DMS153 (cell line): ENCODE data around the gene CASKIN2.

Experiments used
- DNase-seq: peaks from one replicate; lab custom pipeline; 2025; lab: John Stamatoyannopoulos, UW

The CASKIN2 gene

DNA sequence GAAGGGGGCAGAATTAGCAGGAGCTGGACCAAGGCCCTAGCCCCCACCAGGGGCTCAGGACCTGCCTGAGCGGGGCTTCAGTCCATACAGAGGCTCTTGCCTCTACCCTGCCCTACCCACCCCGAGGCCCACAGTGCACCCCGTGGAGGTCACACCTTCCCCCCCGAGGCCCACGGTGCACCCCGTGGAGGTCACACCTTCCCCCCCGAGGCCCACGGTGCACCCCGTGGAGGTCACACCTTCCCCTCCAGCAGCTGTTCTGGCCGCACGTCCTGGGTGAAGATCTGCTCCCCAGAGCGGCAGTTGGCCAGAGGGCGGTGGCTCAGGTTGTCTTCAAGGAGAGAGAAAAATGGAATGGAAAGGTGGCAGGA is 11.4 kb downstream of the CASKIN2 start:
- no peak for DNase-seq

DNA sequence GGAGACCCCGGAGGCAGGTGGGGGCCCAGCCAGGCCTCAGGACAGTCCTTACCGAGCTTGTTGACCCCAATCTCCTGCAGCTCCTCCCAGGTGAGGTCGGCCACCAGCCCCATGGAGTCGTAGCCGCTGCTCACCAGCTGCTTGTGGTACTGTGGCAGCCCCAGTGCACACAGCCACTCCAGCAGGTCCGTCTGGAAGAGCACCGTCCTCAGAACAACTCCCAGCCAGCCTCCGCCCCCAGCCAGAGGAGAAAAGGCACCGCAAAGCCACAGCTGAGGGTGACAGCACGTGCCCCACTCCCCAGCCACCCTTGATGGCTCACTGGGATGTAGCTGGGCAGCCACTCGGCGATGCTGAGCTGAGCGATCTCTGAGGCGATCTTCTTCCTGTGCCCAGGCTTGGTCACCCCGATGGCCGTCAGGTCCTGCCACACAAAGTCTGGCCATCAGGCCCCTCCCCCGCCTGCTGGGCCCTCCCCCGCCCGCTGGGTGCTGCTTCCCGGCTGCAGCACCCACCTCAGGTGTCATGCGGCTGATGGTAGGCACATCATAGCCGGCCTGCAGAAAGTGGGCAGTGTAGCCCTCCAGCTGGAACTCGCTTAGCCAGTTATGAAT is 11.9 kb downstream of the CASKIN2 start:
- no peak for DNase-seq

DNA sequence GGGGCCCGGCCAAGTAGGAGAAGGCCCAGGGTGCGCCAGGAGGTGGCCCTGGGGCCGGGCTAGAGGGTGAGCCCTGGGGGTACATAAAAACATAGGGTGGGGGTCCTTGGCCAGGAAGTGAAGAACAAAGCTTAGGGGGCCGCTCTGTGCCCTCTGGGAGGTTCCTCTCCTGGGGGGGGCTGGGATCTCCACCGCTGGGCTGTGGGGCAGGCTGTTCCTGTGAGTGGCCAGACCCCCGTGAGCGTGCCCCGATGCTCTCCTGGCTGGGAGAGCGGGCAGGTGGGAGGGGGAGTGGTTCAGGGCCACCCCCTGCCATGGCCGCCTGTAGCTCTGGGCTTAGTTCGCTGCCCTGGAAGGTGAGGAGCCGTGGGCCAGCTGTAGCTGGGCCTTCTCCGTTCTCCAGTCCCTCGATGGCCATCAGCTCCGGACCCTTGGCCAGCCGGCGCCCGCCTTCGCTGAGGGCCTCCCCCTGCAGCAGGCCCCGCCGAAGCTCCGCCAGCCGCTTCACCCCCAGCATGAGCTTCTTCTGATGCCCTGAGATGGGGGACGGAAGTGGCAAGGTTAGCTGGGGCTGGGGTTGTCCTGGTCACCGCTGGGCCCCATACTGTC is 12.5 kb downstream of the CASKIN2 start:
- no peak for DNase-seq

DNA sequence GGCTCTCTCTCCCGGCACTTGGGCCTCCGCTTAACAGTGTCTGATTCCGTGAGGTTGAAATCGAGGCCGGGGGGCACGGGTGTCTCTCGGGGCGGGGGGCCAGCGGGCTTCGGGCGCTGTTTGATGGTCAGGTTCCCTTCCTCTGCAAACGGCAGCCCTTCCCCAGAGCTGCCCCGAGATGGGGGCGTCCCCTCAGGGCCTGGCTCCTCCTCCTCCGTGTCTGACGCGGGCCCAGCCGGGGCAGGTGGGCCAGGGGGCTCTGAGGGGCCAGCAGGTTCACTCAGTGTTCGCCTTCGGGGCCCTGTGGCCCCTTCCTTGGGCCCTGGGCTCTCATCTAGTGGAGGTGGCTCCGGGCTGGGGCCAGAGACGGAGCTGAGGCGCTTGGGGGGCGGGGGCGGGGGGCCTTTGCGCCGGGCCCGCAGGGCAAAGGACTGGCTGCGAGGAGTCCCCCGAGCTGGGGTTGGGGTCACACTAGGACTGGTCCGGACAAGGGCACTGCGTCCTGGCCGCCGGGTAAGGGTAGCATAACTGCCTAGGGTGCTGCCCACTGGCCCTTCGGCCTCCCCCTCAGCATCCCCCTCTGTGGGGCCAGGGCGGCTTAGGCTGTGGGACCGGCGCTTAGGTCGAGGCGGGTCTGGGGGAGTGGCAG is 13.1 kb downstream of the CASKIN2 start:
- DNase-seq, result no peak

DNA sequence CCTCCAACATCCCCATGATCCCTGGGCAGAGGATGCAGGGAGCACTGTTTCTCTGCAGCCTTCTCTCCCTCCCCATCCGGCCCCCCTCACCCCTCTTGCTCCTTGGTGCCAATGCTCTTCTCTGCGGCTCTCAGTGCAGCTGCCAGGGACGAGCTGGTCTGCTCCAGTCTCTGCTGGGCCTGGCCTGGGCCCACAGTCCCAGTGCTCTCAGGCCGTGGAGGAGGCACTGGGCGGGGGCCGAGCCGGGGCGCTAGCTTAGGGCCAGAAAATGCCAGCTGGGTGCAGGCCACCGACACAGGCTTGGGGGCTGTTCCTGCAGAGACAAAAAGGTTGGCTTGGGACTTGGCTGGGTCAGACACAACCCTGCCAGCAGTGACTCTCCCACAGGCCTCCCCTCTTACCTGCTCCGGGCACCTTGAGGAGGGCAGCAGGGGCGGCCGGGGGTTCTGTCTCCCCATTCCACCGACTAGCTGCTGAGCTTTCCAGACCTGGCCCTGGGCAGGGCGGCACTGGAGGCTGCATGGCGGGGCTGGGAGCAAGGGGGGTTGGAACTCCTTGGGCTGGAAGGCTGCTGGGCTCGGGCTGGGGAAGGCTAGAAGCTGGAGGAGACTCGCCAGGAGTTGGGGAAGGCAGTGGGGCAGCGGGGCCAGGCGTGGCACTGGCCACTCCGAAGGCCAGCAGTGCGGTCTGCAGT is 13.8 kb downstream of the CASKIN2 start:
- DNase-seq, result no peak

DNA sequence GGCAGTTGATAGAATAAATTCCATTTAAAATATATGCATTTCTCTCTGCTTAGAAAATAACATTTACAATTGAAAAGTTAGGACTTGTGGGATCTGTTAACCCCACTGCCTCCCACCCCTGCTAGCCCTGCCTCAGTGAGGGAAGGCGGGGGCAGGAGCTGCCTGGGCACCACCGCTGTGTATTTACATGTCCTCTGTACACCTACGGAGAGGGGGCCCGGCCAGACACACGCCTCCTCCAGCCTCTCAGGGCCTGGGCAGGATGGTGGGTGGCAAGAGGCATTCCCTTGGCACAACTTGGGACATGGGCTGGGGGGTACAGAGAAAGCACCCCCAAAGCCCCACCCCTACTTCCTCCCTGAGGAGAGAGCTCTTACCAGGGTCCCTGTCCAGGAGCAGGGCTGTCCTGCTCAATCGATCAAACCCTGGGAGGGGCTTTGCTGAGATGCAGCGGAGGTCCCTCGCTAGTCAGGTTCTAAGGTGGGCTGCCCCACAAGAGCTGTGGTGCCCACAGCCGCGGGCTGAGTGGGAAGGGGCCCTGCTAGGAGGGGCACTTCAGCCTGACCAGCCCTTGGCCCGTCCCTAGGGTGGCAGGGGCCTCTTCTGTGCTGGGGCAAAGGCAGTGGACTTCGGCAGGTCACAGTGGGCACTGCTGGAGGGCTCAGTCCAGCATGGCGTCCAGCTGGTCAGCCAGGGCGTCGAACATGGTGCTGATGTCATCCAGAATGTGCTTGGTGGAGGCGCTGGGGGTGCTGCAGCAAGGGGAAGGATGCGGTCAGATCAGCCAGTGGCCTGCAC is 14.7 kb downstream of the CASKIN2 start:
- DNase-seq, result no peak

DNA sequence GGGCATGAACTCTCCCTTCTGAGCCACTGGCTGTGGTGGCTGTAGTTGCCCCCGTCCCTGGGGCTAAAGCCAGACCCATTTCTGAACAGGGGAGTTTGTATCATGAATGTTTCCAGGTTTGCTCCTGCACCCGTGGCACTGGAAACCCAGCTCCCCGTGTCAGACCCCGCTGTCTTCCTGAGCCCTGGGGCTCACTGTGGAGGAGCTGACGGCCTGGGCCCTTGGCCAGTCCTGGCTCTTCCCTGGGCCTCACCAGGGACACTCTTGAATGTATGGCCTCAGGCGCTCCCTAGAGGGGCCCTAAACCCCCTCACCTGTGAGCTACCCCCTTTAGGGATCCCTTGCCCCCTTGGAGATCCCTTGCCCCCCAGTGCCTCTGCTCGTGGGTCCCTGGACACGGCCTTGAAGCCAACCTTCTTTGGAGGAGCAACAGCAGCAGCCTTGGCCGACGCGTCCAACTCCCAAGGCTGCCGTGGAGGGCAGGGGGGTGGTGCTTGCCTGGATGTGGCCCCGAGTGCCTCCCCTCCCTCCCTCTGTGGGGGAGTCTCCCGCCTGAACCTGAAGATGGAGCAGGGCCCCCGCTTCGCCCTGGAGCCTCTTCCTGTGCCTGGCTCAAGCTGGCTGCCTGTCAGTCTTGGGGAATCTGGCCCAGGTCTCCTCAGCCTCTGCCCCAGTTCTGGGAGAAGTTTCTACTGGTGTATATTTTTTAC is 15.9 kb downstream of the CASKIN2 start:
- no peak for DNase-seq

DNA sequence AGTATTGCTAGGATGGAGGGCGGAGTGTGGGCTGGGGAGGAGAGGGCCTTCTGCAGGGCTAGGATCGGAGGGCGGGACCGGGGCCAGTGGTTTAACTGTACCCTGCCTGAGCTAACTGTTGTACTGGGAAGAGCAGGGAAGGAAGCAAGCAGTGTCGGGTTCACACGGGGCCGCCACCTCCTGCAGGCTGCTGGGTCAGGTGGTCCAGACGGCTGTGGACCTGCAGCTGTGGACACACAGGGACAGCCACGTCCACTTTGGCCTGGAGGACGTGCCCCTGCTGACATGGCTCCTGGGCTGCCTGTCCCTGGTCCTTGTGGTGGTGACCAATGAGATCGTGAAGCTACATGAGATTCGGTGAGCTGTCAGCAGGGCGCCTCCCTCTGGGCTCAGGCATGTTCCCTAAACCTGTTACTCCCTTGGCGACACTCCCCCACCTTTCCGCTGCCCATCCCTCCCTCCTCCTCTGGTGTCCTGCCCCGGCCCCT is 16.6 kb downstream of the CASKIN2 start:
- no peak for DNase-seq

DNA sequence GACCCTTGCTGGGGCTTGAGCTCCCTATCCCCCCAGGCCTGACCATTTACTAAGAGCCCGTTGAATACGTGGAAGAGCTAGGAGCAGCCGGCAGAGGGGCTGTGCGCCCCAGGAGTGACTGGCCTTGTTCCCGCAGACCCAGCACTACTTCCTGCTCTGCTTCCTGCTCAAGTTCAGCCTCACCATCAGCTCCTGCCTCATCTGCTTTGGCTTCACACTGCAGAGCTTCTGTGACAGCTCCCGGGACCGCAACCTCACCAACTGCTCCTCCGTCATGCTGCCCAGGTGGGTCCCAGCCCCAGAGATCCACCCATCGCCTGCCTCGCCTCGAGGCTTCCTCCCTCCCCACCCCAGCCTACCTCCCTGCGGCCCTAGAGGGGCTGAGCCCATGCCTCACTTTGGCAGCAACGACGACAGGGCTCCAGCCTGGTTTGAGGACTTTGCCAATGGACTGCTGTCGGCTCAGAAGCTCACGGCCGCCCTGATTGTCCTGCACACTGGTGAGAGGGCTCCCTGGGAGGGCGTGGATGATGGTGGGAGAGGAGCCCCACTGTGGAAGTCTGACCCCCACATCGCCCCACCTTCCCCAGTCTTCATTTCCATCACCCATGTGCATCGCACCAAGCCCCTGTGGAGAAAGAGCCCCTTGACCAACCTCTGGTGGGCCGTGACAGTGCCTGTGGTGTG is 17.2 kb downstream of the CASKIN2 start:
- no peak for DNase-seq

DNA sequence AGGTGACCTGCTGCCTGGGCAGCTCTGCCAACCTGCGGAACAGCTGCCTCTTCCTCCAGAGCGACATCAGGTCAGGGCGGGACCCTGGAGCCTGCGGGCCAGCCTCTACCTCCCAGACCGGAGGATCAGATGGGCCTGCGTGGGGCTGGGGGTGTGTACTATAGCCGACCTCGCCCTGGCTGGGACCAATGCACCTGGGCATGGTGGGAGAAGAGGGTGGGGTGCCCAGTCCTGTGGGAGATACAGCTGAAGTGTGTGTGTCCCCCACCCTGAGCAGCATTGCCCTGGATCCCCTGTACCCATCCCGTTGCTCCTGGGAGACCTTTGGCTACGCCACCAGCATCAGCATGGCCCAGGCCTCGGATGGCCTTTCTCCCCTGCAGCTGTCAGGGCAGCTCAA is 19.3 kb downstream of the CASKIN2 start:
- DNase-seq, result no peak

DNA sequence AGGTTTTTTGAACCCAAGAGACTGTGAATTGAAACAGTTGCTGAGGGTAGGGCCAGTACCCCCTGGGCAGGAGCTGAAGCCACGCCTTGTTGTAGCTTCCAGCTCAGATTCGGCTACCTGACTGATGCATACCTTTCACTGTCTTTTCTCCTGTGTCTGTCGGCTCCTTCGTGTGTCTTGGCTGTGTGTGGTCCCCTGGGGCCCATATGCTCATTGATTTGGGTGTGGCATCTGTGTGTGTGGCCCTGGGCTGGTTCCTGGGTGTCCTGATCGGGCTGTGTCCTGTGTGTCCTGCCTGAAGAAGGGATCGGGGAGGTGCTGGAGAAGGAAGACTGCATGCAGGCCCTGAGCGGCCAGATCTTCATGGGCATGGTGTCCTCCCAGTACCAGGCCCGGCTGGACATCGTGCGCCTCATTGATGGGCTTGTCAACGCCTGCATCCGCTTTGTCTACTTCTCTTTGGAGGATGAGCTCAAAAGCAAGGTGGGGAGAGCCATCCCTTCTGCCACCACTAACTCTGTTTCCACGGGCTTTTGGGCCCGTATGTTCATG is 20.9 kb downstream of the CASKIN2 start:
- DNase-seq, result no peak

DNA sequence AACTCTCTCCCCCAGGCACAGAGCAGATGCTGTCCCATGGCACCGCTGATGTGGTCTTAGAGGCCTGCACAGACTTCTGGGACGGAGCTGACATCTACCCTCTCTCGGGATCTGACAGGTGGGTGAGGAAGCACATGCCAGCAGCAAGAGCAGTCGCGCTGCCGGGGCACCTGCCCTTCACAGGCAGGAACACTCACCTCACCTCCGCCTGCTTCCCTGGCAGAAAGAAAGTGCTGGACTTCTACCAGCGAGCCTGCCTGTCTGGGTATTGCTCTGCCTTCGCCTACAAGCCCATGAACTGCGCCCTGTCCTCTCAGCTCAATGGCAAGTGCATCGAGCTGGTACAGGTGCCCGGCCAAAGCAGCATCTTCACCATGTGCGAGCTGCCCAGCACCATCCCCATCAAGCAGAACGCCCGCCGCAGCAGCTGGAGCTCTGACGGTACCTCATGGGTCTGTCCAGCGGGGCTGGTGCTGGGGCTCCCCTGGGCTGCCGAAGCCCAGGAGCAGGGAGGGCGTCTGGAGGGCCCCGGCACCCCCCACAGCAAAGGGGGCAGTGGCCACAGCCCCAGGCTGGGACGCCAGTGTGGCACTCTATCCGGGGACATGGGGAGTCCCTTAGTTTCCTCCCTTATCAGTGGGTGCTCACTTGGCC is 21.7 kb downstream of the CASKIN2 start:
- no peak for DNase-seq

DNA sequence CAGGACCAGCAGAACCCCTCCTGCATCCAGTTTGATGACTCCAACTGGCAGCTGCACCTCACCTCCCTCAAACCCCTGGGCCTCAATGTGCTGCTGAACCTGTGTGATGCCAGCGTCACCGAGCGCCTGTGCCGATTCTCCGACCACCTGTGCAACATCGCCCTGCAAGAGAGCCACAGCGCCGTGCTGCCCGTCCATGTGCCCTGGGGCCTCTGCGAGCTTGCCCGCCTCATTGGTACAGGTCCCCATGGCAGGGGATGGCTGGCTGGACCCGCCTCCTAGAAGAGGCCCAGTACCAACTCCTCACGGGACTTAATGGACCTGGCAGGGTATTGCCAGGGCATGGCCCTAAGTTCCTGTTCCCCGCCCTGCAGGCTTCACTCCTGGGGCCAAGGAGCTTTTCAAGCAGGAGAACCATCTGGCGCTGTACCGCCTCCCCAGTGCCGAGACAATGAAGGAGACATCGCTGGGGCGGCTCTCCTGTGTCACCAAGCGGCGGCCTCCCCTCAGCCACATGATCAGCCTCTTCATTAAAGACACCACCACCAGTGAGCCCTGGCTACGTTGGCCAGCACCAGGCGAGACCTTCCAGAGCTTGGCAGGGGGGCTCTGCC is 22.7 kb downstream of the CASKIN2 start:
- DNase-seq, result no peak

DNA sequence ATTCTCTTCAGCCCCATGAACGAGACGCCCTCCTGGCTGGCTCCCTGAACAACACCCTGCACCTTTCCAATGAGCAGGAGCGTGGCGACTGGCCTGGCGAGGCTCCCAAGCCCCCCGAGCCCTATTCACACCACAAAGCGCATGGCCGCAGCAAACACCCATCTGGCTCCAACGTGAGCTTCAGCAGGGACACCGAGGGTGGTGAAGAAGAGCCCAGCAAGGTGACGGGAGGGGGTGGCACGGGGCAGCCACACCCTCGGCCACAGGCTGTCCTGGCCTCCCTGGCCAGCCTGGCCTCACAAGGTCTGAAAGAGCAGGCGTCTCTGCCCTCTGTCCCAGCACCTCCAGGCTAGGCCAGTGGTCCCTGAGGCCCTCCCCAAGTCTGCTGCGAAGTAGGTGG is 23.7 kb downstream of the CASKIN2 start:
- DNase-seq, result no peak

DNA sequence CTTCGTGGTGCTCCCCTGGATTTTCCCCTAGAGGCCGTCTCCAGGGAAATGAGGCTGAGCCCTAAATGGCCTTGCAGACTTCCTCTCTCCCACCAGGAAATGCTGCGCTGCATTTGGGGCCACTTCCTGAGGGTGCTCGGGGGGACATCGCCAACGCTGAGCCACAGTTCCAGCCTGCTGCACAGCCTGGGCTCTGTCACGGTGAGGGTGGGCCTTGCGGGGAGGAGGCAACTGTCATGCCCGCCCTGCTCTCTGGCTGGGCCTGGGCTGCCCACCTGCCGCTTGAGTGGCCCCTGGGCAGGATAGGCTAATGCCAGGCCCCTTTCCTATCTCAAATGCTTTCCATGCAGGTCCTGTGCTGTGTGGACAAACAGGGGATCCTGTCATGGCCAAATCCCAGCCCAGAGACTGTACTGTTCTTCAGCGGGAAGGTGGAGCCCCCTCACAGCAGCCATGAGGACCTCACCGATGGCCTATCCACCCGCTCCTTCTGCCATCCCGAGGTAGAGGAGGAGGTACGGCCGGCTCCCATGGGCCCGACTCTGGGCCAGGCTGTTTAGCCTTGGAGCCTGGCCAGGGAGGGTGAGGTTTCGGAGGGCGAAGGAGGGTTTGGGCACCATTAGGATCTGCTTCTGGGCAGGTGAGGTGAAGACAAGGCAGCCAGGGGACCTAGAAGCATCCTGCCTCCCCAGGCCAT is 24.2 kb downstream of the CASKIN2 start:
- DNase-seq, result no peak

DNA sequence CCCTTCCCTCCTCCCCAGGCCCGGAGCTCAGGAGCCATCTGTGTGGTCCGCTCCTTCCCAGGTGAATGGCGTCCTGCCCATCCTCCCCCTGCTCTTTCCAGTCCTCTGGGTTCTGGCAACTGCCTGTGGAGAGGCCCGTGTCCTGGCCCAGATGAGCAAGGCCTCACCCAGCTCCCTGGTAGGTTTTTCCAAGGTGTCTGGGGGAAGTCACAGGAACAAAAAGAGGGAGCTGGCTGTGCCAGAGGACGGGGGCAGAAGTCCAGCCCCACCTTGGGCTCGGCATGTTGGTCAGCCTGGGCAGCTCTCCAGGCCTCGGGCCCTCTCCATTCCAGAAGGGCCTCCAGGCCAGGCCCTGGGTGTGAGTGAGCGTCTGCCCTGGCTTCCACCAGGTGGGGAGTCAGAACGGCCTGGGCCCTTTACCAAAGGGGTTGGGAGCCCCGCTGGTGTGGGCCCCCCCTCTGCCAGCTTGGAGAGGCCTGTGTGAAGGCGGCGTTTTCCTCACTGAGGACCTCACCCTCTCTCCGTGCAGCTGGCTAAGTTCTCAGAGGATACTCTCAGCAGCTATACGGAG is 25.1 kb downstream of the CASKIN2 start:
- DNase-seq, result no peak

DNA sequence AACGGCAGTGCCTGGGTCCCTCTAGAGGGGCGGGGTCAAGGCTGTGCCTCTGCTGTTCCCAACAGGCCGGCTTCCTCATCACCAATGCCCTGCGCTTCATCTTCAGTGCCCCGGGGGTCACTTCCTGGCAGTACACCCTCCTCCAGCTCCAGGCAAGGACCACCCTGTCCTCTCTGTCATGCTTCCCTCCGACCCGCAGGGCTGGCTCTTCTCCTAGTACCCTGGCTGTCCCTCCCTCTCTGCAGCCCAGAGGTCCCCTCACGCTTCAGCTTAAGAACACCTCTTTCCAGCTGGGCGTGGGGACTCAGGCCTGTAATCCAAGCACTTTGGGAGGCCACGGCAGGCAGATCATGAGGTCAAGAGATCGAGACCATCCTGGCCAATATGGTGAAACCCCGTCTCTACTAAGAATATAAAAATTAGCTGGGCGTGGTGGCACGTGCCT is 25.8 kb downstream of the CASKIN2 start:
- no peak for DNase-seq

DNA sequence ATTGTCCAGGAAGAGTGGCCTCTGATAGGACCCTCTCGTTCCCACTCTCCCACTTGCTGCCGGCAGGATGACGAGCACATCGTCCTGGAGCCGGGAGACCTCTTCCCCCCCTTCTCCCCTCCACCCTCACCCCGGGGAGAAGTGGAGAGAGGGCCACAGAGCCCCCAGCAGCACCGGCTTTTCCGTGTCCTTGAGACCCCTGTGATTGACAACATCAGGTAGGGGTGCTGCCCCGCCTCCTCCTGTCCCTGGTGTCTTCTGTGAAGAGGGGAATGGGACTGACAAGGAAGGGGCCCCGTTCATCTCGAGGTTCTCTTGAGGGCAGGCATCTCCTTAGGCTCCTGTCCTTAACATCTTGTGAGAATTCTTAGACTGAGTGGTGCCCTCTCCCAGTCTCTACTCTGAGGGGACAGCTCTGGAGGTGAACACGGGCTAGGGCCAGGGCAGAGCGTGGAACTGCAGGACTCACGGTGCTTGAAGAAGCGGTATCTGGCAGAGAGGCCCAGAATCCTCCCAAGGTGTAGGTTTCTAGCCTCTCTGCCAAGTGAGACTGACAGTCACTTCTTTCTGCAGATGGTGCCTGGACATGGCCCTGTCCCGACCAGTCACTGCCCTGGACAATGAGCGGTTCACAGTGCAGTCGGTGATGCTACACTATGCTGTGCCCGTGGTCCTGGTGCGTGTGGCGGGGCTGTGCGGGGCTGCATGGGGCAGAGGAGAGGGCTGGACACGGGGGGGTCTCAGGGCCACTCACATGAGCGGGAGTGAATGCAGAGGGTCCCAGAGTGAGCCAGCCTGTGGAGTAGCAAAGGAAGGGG is 26.4 kb downstream of the CASKIN2 start:
- DNase-seq, result no peak
